Adrenal gland (tissue), 5 donors: ENCODE results near the gene ALDH18A1.

Experiments
- CTCF ChIP-seq, 6 experiments: fragments of 450-650 bp in 4 of 6; fragments of 200-600 bp in 2 of 6; sonication (generic) in 1 of 6; IDR thresholded peaks; 1 replicate in 5 of 6; 2 replicates in 1 of 6; pipeline versions ENCODE4 v1.5.1 to v1.8.0; 2016 to 2021; ENCODE audit warnings: antibody characterized with exemption in 6 of 6, mild to moderate bottlenecking in 2 of 6, moderate library complexity in 1 of 6
- POLR2A ChIP-seq, 2 donors: fragments of 450-650 bp; IDR thresholded peaks; one replicate each; pipeline ENCODE4 v1.6.1; 2017; ENCODE audit warnings: antibody characterized with exemption in 2 of 2, mild to moderate bottlenecking in 2 of 2, moderate library complexity in 1 of 2
- donor health status: DM: no; HTN: no; CAD: no.

- no peak for TF ChIP-seq CTCF (IDR thresholded peaks at IDR 0.05)
- no peak for TF ChIP-seq POLR2A (IDR thresholded peaks at IDR 0.05)
These were observed 27.7 kb downstream of the ALDH18A1 start for GRCh38 chr10:95628786-95629185.
